LNCAP (cell line): ENCODE results near the gene NSRP1.

Experiments
- TF ChIP-seq, protein P1 (sequence below): fragments of 450-650 bp; IDR thresholded peaks from 2 replicates; pipeline ENCODE4 v1.5.1; 2017; ENCODE audit warnings: mild to moderate bottlenecking

The NSRP1 gene

DNA sequence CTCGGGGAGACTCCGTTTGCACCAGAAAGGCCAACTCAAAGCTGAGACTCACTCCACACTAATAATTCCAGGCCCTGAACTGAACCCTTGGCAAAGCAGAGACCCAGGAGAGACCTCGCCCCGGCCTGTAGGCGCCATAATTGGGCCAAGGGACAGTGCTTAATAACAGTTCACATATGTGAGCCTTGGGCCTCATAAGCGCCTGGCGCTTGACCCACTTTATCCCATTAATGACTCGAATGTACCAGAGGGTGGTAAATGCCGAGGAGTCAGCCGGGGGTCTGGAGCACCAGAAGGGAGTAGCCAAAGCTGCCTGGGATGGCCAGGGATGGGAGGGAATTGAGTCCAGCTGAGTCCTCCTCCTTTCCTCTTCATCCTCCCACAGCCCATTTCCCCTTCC lies 94.3 kb downstream of the NSRP1 start:
- TF ChIP-seq, protein P1, sequence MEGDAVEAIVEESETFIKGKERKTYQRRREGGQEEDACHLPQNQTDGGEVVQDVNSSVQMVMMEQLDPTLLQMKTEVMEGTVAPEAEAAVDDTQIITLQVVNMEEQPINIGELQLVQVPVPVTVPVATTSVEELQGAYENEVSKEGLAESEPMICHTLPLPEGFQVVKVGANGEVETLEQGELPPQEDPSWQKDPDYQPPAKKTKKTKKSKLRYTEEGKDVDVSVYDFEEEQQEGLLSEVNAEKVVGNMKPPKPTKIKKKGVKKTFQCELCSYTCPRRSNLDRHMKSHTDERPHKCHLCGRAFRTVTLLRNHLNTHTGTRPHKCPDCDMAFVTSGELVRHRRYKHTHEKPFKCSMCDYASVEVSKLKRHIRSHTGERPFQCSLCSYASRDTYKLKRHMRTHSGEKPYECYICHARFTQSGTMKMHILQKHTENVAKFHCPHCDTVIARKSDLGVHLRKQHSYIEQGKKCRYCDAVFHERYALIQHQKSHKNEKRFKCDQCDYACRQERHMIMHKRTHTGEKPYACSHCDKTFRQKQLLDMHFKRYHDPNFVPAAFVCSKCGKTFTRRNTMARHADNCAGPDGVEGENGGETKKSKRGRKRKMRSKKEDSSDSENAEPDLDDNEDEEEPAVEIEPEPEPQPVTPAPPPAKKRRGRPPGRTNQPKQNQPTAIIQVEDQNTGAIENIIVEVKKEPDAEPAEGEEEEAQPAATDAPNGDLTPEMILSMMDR = no peak

DNA sequence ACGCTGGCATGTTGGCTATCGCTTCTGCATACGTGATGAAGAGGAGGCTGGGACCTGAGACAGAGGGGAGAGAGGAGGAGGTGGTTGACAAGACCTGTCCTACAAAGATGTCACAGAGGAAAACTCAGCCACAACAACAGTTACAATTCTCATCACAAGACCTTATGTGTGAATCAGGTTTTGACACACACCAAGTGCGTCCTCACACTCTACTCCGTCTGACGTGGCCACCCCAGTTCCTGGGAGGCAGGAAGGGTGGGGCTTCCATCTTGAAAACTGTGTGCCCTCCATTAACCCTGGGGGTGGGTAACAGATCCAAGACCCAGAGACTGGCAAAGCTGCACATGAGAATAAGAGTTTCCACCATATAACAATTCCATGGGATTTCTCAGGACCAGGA lies 94.8 kb downstream of the NSRP1 start:
- TF ChIP-seq, protein P1 = no peak

DNA sequence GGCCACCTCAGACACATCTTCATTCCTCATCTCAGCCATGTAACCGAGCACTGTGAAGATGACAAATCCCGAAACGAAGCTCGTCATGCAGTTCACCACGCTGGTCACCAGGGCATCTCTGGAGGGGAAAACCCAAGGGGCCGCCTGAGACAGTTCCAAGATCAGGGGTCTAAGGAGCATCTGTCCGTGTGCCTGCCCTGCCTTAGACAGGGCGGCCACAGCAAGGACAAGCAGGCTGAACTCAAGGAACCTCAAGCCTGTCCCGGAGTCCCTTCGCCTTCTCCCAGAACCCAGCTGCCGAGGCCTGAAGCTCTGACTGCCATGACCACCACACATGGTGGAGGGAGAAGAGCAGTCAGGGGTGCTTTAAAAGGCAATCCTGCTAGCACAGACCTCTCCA lies 96.1 kb downstream of the NSRP1 start:
- TF ChIP-seq, protein P1 = no peak

DNA sequence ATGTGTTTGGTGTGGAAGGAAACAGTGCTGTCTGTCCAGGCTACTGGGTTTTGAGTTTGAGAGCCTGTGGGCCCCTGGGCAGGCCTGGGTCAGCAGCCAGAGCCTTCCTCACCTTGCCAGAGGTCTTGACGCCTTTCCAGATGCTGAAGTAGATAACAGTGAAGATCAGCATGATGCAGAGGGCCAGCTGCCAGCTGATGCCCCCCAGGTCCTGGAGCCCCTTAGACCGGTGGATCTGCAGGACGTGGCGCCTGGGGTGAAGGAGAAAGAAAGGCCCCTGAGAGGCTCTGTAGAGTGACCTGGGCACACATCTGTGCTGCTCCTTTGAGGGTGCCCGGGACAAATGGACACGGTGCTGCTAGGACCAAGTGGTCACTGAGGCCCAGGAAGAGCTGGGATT lies 100.4 kb downstream of the NSRP1 start:
- TF ChIP-seq, protein P1 = no peak

DNA sequence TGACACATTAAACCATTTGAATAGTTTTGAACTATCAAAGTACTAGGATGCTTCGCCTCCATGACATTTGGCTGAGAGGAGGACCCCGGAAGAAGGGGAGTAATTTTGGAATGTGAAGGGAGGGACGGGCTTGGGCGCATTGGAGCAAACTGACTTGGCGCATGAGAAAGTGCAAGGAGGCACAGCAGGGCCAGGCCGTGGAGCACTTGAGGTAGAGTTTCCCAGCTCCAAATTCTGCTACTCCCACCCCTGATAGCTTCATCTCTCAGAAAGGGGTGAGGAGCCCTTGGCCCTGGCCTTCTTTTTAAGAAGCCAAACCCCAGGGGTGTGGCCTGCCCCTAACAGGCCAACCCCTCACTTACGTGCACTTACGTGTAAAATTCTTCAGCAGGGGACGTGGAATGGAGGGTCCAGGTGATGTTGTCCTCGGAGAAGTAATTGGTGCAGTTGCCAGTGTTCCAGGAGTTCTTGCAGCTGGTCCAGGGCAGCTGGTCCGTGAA lies 101.2 kb downstream of the NSRP1 start:
- TF ChIP-seq, protein P1 = no peak

DNA sequence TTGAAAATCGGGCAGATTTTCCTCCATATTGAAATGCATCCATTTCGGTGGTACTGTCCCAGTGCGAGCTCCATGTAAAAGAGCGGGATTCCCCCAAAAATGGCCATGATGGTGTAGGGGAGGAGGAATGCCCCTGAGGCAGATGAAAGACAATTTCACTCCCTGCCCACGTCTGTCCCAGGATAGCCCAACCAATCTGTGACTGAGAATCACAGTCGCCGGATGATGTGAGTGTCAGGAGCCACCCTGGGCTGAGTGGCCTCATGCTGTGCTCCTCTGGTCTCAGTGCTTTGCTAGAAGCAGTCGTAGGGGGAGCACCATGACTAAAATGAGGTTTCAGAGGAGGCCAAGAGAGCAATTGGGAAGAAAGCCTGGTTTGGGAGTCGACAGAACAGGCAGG lies 102.2 kb downstream of the NSRP1 start:
- TF ChIP-seq, protein P1 = no peak

DNA sequence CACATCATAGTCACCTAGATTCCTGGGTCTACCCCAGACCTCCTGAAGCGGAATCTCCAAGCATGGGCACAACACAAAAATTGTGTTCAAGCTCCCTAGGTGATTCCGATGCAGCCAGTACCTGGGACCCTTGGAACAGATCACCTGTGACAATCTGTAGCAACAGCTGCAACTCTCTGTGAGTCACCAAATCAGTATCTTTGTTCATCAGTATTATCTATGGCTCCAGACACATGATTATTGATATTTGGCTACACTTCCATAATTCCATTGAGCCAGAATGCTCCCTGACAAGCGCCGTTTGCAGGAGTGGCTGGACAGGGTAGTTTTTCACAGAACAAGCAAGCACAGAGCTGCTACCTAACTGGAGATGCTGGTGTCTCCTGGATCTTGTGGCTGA lies 102.7 kb downstream of the NSRP1 start:
- TF ChIP-seq, protein P1 = no peak

DNA sequence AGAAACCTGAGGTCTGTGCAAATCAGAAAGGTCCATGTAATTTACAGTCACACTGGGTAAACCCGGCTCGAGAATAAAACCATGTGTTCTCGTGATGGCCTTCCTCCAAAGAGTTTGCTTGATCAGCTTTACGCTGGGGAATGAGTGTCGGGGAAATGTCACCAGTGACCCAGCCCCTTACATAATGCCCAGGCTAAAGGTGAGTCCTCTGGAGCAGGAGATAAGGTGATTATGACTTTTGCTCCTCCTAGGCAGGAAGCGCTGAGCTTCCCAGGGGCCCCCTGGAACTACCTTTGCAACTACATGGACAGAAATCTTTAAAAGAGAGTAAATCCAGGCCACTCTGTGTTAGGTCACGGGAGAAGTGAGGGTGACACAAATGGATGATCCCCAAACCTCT lies 103.2 kb downstream of the NSRP1 start:
- TF ChIP-seq, protein P1 = no peak
